Neural progenitor cell (in vitro differentiated cells): ENCODE results near the gene BUD23. TPM values are rescaled to one million over a fixed set of nuclear protein-coding genes. Genes with fewer than 3 reads are reported as not detected.
A peak's percentile ranks its signal among the peaks of the same experiment; 100 is the strongest.

Experiments used
- DNase-seq: peaks from one replicate; pipeline ENCODE4 v3.0.0-alpha.2; 2016; ENCODE audit warnings: low spot score
- H2AFZ ChIP-seq: fragments of 200-600 bp; sonication (generic); replicated peaks from 2 replicates; pipeline ENCODE4 v1.6.1; 2016; ENCODE audit warnings: antibody characterized with exemption
- H3F3A ChIP-seq: fragments of 200-600 bp; sonication (generic); 2 replicates; pipeline ENCODE4 v1.6.1; 2016; ENCODE audit warnings: antibody characterized with exemption, low read depth
- H3K27ac ChIP-seq: fragments of 200-600 bp; sonication (generic); 2 replicates; pipeline ENCODE4 v1.5.1; 2016; ENCODE audit warnings: mild to moderate bottlenecking
- H3K27me3 ChIP-seq: fragments of 200-600 bp; sonication (generic); 2 replicates; pipeline ENCODE4 v1.6.1; 2016; ENCODE audit warnings: mild to moderate bottlenecking, moderate library complexity
- H3K36me3 ChIP-seq: fragments of 200-600 bp; sonication (generic); 2 replicates; pipeline ENCODE4 v1.5.1; 2016
- H3K4me1 ChIP-seq: fragments of 200-600 bp; sonication (generic); 2 replicates; pipeline ENCODE4 v1.6.1; 2016; ENCODE audit warnings: mixed run types
- H3K4me2 ChIP-seq: fragments of 200-600 bp; sonication (generic); 2 replicates; pipeline ENCODE4 v1.6.1; 2016
- H3K4me3 ChIP-seq: fragments of 200-600 bp; sonication (generic); 2 replicates; pipeline ENCODE4 v1.5.1; 2016
- H3K79me2 ChIP-seq: fragments of 200-600 bp; sonication (generic); 2 replicates; pipeline ENCODE4 v1.6.1; 2016; ENCODE audit warnings: low read depth
- H3K9ac ChIP-seq: fragments of 200-600 bp; sonication (generic); 2 replicates; pipeline ENCODE4 v1.6.1; 2016
- H3K9me3 ChIP-seq: fragments of 200-600 bp; sonication (generic); 2 replicates; pipeline ENCODE4 v1.5.1; 2016; ENCODE audit warnings: low read depth
- H4K20me1 ChIP-seq: fragments of 200-600 bp; sonication (generic); 2 replicates; pipeline ENCODE4 v1.6.1; 2016; ENCODE audit warnings: low read depth
- H3K27ac Mint-ChIP-seq: 3 replicates; pipeline ENCODE4 v1.8.0; 2021; ENCODE audit warnings: mixed read lengths
- H3K27me3 Mint-ChIP-seq: 2 replicates; pipeline ENCODE4 v1.8.0; 2022; ENCODE audit warnings: low read depth, mild to moderate bottlenecking, inconsistent platforms, moderate library complexity, mixed read lengths; ENCODE audit not compliant: insufficient read depth
- H3K36me3 Mint-ChIP-seq: 3 replicates; pipeline ENCODE4 v1.8.0; 2021; ENCODE audit warnings: mixed read lengths
- H3K4me1 Mint-ChIP-seq: 3 replicates; pipeline ENCODE4 v1.8.0; 2021; ENCODE audit warnings: mixed read lengths
- H3K4me3 Mint-ChIP-seq: 3 replicates; pipeline ENCODE4 v1.8.0; 2021; ENCODE audit warnings: mild to moderate bottlenecking, moderate library complexity, mixed read lengths
- H3K9me3 Mint-ChIP-seq: 3 replicates; pipeline ENCODE4 v1.8.0; 2020; ENCODE audit warnings: mixed read lengths
- CTCF ChIP-seq: fragments of 200-600 bp; sonication (generic); IDR thresholded peaks from 2 replicates; pipeline ENCODE4 v1.5.1; 2017; ENCODE audit warnings: antibody characterized with exemption, mild to moderate bottlenecking
- EZH2 ChIP-seq: fragments of 200-600 bp; sonication (generic); IDR thresholded peaks from 2 replicates; pipeline ENCODE4 v1.6.1; 2017; ENCODE audit warnings: antibody characterized with exemption, mild to moderate bottlenecking, moderate library complexity
- EZH2phosphoT487 ChIP-seq: fragments of 200-600 bp; sonication (generic); IDR thresholded peaks from 2 replicates; pipeline ENCODE4 v1.6.1; 2017; ENCODE audit warnings: antibody characterized with exemption
- total RNA-seq: library from RNA; depleted of rRNA; stranded (reverse); fragments of >200 nt; gene quantifications from 2 replicates; pipeline ENCODE4 v1.2.3, GENCODE V29; 2015; ENCODE audit warnings: low replicate concordance

The BUD23 gene
- total RNA-seq, 1 donor from 2014 or later: 22.8 TPM

DNA sequence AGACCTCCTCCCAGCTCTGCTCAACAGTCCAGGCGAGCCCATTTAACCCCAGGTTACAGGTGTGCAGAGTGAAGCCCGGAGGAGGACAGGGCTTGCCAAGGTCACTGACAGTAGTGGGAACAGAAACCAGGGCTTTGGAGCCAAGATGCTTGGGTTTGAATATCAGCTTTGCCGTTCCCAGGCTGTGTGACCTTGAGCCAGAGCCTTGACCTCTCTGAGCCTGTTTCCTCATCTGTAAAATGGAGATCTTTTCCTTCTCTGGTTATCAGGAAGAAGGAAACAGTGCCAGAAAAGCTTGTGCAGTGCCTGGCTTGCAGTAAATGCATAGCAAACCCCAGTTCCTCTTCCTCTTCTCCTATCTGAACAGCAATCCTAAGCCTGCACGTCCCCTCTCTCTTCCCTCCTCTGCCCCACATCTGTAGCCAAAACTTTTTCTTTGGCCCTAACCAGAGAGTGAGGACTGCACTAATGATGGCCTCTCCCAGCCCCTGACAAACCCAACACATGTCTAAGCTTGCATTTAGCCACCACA, 37.7 kb upstream of the BUD23 start:
- H3K9ac ChIP-seq: no peak overlapping the region
- H3K79me2 ChIP-seq: no peaks in the 10 kb centered on the region
- H3K9me3 Mint-ChIP-seq: peaks cover 3% of the 10 kb centered on the region
- H3K4me1 Mint-ChIP-seq: peaks cover 5% of the 10 kb centered on the region
- no peak overlapping the region for H2AFZ ChIP-seq
- H3K4me3 Mint-ChIP-seq: no peak overlapping the region
- H3K27me3 ChIP-seq: peaks cover 54% of the 10 kb centered on the region
- no peak for TF ChIP-seq CTCF
- TF ChIP-seq EZH2: no peak
- no peak for TF ChIP-seq EZH2phosphoT487
- no peaks in the 10 kb centered on the region for H3K9me3 ChIP-seq
- no peak for DNase-seq
- no peak overlapping the region for H3K27ac Mint-ChIP-seq
- H4K20me1 ChIP-seq: no peaks in the 10 kb centered on the region
- no peak overlapping the region for H3K27ac ChIP-seq
- no peak overlapping the region for H3K4me2 ChIP-seq
- no peaks in the 10 kb centered on the region for H3K36me3 Mint-ChIP-seq
- no peaks in the 10 kb centered on the region for H3K4me1 ChIP-seq
- H3K4me3 ChIP-seq: no peak overlapping the region
- peaks cover 50% of the 10 kb centered on the region for H3K27me3 Mint-ChIP-seq
- H3F3A ChIP-seq: peaks cover 5% of the 10 kb centered on the region
- no peaks in the 10 kb centered on the region for H3K36me3 ChIP-seq

DNA sequence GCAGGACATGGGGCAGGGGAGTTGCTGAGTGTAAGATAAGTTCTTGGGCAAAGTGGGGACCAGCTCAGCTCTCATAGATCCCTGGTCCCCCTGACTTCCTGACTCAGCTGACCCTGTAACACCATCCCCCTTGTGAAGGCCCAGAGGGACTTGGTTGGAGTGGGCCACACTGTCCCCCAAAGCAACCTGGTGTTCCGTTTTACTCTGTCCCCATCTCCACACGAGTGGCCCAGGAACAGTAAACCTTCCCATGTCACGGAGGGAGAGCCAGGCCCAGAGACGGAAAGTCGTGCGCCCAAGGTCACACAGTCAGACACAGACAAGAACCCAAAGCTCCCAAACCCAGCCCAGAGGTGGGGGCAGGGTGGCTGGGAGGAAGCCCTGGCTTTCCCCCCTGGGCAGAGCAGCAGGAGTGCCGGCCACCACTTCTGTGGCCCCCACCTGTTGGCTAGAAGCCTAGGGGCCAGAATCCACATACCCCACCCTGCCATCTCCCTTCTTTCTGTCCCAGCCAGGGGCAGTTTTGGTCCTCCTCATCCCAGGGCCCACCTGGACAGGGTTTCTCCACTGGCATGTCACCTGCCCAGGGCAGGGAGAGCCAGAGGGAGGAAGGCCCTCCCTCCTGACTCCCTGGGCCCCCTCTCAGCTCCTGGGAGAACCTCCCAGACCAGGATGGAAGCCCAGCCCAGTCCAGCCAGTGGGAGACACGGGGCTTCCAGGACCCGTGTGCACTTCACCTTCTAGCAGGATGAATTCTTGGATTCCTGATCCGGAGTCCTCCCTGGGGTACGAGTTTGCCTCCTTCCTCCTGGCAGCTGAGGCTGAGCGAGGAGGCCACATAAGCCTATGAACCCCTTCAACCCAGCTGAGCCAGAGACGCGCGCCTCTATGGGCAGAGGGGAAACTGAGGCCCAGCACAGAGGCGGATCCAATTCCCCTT, 36.3 kb upstream of the BUD23 start:
- Mint-ChIP-seq H3K27ac (no peak overlapping the region), H3K36me3 (no peaks in the 10 kb centered on the region), H3K9me3 (no peaks in the 10 kb centered on the region), H3K4me3 (peak overlapping the region; percentile 52), H3K27me3 (peaks cover 49% of the 10 kb centered on the region), H3K4me1 (peaks cover 5% of the 10 kb centered on the region)
- Histone ChIP-seq H3K27ac (no peak overlapping the region), H3K9me3 (no peaks in the 10 kb centered on the region), H3F3A (peaks cover 5% of the 10 kb centered on the region), H3K4me1 (no peaks in the 10 kb centered on the region), H2AFZ (no peak overlapping the region), H3K4me2 (peak overlapping the region; percentile 95), H3K9ac (no peak overlapping the region), H4K20me1 (no peaks in the 10 kb centered on the region), H3K4me3 (peak overlapping the region; percentile 61), H3K79me2 (no peaks in the 10 kb centered on the region), H3K27me3 (peaks cover 64% of the 10 kb centered on the region), H3K36me3 (no peaks in the 10 kb centered on the region)
- DNase-seq: no peak
- TF ChIP-seq CTCF: no peak
- TF ChIP-seq EZH2: peak; percentile 22

DNA sequence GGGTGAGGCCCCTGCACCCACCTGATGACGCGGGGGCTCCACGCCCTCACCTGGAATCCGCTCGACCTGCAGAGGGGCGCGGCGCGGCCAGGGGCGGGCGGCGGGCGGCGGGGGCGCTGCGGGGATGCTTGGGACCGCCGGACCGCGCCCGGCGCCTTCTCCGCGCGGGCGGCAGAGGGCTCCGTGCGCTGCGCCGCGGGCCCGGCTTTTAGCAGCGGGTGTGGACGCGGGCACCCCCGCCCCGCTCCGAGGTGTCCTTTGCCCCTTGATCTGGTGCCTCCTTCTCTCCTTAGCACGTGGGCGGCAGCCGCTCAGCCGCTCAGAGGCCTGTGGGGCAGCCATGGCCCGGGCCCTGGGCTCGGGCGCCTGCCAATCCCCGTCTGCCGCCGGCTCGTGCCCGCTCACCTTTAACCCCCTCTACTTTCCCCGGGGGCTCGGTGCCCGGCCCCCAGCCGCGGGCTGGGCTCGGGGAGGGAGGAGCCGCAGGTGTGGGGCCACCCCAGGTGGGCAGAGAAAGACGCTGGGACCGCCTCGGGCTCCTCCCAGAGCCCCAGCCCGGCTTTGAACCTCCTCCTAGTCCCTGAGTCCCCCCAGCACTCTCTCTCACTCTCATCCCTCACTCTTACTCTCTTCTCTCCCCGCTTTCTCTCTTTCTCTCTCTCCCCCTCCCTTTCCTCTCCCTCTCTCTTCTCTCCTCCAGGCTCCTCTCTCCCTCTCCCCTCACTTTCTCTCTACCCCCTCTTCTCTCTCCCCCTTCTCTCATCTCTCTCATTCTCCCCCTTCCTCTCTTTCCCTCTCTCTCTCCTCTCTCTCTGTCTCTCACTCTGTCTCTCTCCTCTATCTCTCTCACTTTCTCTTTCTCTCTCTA, 35.4 kb upstream of the BUD23 start:
- Mint-ChIP-seq H3K36me3 (no peaks in the 10 kb centered on the region), H3K27ac (no peak overlapping the region), H3K9me3 (no peaks in the 10 kb centered on the region), H3K4me3 (peak overlapping the region; percentile 72), H3K27me3 (peaks cover 51% of the 10 kb centered on the region), H3K4me1 (peaks cover 5% of the 10 kb centered on the region)
- Histone ChIP-seq H3K79me2 (no peaks in the 10 kb centered on the region), H3K36me3 (no peaks in the 10 kb centered on the region), H3K4me2 (peak overlapping the region; percentile 95), H3K4me1 (no peaks in the 10 kb centered on the region), H3F3A (peaks cover 5% of the 10 kb centered on the region), H3K27ac (no peak overlapping the region), H3K9me3 (no peaks in the 10 kb centered on the region), H2AFZ (peak overlapping the region; percentile 98), H4K20me1 (no peaks in the 10 kb centered on the region), H3K9ac (no peak overlapping the region), H3K4me3 (peak overlapping the region; percentile 61), H3K27me3 (peaks cover 64% of the 10 kb centered on the region)
- peak; percentile 67 for DNase-seq
- TF ChIP-seq EZH2phosphoT487 (peak; percentile 72), EZH2 (peak; percentile 77), CTCF (peak; percentile 17)
